ENCODE data around the gene FECH. TPM values are rescaled to one million over a fixed set of nuclear protein-coding genes. Genes with fewer than 3 reads are reported as not detected.

FECH gene
- total and polyA plus RNA-seq, 9 of the 15 experiments (the other 6 are each of a cell fraction or from before 2014, with no cell fraction given) = 19.8 to 170 (median 56.8) TPM

DNA sequence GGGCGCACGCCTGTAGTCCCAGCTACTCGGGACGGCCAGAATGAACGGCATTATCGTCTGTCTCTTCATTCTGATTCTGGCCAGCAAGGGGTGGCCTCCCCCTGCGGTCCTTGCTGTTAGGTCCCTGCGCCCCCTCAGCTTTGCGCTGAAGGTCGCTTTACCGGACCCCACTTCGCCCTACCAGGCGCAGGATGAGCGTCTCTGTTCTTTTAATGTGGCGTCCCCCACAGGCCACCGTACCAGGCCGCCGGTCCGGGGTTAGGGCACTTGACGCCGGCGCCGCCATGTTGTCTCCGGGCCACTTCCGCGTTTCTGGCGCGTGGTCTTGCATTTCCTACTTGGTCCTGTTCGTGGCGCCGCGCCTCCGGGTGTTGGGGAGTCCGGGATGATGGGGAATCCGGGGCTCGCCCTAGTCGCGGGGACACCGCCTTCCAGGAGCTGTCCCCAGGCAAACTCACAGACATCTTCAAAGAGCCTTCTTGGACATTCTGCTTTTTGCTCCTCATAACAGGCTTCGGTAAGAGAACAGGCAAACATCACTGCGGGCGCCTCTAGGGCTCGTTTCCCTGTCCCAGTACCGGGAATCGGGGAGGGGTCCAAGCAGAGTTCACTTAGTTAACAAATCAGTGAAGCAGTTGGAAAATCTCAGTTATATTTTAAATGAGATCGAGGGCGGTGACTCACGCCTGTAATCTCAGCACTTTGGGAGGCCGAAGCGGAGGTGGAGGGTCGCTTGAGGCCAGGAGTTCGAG lies 43.7 kb upstream of the FECH start (continued):
- TF ChIP-seq FOXA3 (CRISPR knock-in tag; conservative IDR thresholded peaks at IDR 0.05 in 1 of 2, IDR thresholded peaks at IDR 0.05 in 1 of 2) = no peak
- no peak for TF ChIP-seq RBM25 (IDR thresholded peaks at IDR 0.05; ENCODE audit: low read depth, low read length, severe bottlenecking)
- TF ChIP-seq, protein P1, sequence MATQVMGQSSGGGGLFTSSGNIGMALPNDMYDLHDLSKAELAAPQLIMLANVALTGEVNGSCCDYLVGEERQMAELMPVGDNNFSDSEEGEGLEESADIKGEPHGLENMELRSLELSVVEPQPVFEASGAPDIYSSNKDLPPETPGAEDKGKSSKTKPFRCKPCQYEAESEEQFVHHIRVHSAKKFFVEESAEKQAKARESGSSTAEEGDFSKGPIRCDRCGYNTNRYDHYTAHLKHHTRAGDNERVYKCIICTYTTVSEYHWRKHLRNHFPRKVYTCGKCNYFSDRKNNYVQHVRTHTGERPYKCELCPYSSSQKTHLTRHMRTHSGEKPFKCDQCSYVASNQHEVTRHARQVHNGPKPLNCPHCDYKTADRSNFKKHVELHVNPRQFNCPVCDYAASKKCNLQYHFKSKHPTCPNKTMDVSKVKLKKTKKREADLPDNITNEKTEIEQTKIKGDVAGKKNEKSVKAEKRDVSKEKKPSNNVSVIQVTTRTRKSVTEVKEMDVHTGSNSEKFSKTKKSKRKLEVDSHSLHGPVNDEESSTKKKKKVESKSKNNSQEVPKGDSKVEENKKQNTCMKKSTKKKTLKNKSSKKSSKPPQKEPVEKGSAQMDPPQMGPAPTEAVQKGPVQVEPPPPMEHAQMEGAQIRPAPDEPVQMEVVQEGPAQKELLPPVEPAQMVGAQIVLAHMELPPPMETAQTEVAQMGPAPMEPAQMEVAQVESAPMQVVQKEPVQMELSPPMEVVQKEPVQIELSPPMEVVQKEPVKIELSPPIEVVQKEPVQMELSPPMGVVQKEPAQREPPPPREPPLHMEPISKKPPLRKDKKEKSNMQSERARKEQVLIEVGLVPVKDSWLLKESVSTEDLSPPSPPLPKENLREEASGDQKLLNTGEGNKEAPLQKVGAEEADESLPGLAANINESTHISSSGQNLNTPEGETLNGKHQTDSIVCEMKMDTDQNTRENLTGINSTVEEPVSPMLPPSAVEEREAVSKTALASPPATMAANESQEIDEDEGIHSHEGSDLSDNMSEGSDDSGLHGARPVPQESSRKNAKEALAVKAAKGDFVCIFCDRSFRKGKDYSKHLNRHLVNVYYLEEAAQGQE (IDR thresholded peaks at IDR 0.05; ENCODE audit: borderline replicate concordance) = peak; percentile 73
- TF ChIP-seq, protein P1 (CRISPR knock-in tag; IDR thresholded peaks at IDR 0.05; ENCODE audit: low read depth) = no peak
- TF ChIP-seq MIER1 (IDR thresholded peaks at IDR 0.05; ENCODE audit: low read depth) = no peak
- TF ChIP-seq, protein P2, sequence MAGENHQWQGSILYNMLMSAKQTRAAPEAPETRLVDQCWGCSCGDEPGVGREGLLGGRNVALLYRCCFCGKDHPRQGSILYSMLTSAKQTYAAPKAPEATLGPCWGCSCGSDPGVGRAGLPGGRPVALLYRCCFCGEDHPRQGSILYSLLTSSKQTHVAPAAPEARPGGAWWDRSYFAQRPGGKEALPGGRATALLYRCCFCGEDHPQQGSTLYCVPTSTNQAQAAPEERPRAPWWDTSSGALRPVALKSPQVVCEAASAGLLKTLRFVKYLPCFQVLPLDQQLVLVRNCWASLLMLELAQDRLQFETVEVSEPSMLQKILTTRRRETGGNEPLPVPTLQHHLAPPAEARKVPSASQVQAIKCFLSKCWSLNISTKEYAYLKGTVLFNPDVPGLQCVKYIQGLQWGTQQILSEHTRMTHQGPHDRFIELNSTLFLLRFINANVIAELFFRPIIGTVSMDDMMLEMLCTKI (IDR thresholded peaks at IDR 0.05; ENCODE audit: partially characterized antibody) = no peak
- TF ChIP-seq, protein P3, sequence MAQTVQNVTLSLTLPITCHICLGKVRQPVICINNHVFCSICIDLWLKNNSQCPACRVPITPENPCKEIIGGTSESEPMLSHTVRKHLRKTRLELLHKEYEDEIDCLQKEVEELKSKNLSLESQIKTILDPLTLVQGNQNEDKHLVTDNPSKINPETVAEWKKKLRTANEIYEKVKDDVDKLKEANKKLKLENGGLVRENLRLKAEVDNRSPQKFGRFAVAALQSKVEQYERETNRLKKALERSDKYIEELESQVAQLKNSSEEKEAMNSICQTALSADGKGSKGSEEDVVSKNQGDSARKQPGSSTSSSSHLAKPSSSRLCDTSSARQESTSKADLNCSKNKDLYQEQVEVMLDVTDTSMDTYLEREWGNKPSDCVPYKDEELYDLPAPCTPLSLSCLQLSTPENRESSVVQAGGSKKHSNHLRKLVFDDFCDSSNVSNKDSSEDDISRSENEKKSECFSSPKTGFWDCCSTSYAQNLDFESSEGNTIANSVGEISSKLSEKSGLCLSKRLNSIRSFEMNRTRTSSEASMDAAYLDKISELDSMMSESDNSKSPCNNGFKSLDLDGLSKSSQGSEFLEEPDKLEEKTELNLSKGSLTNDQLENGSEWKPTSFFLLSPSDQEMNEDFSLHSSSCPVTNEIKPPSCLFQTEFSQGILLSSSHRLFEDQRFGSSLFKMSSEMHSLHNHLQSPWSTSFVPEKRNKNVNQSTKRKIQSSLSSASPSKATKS (CRISPR knock-in tag; IDR thresholded peaks at IDR 0.05) = no peak
- TF ChIP-seq, protein P4, sequence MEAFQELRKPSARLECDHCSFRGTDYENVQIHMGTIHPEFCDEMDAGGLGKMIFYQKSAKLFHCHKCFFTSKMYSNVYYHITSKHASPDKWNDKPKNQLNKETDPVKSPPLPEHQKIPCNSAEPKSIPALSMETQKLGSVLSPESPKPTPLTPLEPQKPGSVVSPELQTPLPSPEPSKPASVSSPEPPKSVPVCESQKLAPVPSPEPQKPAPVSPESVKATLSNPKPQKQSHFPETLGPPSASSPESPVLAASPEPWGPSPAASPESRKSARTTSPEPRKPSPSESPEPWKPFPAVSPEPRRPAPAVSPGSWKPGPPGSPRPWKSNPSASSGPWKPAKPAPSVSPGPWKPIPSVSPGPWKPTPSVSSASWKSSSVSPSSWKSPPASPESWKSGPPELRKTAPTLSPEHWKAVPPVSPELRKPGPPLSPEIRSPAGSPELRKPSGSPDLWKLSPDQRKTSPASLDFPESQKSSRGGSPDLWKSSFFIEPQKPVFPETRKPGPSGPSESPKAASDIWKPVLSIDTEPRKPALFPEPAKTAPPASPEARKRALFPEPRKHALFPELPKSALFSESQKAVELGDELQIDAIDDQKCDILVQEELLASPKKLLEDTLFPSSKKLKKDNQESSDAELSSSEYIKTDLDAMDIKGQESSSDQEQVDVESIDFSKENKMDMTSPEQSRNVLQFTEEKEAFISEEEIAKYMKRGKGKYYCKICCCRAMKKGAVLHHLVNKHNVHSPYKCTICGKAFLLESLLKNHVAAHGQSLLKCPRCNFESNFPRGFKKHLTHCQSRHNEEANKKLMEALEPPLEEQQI (IDR thresholded peaks at IDR 0.05) = 0 out of 2 replicates have a peak, but pooled peaks have one; percentile 29
- peak; percentile 85 for TF ChIP-seq GABPB1 (CRISPR knock-in tag; IDR thresholded peaks at IDR 0.05)
- no peak for TF ChIP-seq ZNF695 (CRISPR knock-in tag; IDR thresholded peaks at IDR 0.05)
- TF ChIP-seq ZNF354B (CRISPR knock-in tag; IDR thresholded peaks at IDR 0.05) = no peak
- no peak for TF ChIP-seq MCM7 (IDR thresholded peaks at IDR 0.05)
- TF ChIP-seq TRIM28 (IDR thresholded peaks at IDR 0.05) = no peak
- TF ChIP-seq TBP (optimal IDR thresholded peaks at IDR 0.05; ENCODE audit: low read depth, low read length) = peak; percentile 64
